Panc1 (cell line): Measurements from ENCODE around the gene NFATC1. TPM values are rescaled to one million over a fixed set of nuclear protein-coding genes. Genes with fewer than 3 reads are reported as not detected.

ENCODE experiments used
- ATAC-seq: fragments of 200-7000 bp; cut with Tn5 transposase; 2 replicates; pipeline ENCODE4 v1.9.1; 2020; ENCODE audit warnings: mild to moderate bottlenecking, moderate library complexity
- BruUV-seq: library from RNA; stranded (reverse); fragments of 400-500 nt; replicated peaks from 2 replicates; lab custom pipeline; 2021; lab: Mats Ljungman, UMichigan
- CTCF ChIA-PET: fragments of 300-600 bp; sonication (Branson Sonifier 250); formaldehyde crosslinking; loops from one replicate; lab custom pipeline; 2022; ENCODE audit warnings: antibody characterized with exemption; lab: Charles Lee
- POLR2A ChIA-PET: fragments of 300-600 bp; sonication (Branson Sonifier 250); formaldehyde crosslinking; loops from one replicate; lab custom pipeline; 2022; ENCODE audit warnings: antibody characterized with exemption; lab: Charles Lee
- DNase-seq: peaks from one replicate; pipeline ENCODE4 v3.0.0-alpha.2; 2010; ENCODE audit warnings: low read depth, low spot score
- H3K27ac ChIP-seq: 2 replicates; pipeline ENCODE4 v1.5.1; 2011; ENCODE audit warnings: mild to moderate bottlenecking, low read length, inconsistent platforms
- H3K27me3 ChIP-seq: fragments of 200-500 bp; sonication (Bioruptor generic); 2 replicates; pipeline ENCODE4 v1.6.0; 2014; ENCODE audit warnings: low read length, inconsistent platforms; ENCODE audit not compliant: control insufficient read depth, insufficient read depth
- H3K36me3 ChIP-seq: fragments of 200-500 bp; sonication (Bioruptor generic); 2 replicates; pipeline ENCODE4 v1.5.1; 2014; ENCODE audit warnings: inconsistent platforms, mild to moderate bottlenecking, low read length, moderate library complexity; ENCODE audit not compliant: control insufficient read depth, insufficient read depth
- H3K4me1 ChIP-seq: 2 replicates; pipeline ENCODE4 v1.5.1; 2011; ENCODE audit warnings: inconsistent platforms, mild to moderate bottlenecking, low read length, moderate library complexity; ENCODE audit not compliant: control insufficient read depth, insufficient read depth
- H3K4me3 ChIP-seq, 2 experiments: 2 replicates each; pipeline ENCODE4 v1.5.1; 2011 to 2012; ENCODE audit warnings: low read depth in 2 of 2, low read length in 2 of 2, mild to moderate bottlenecking in 2 of 2, inconsistent platforms in 1 of 2, moderate library complexity in 1 of 2
- H3K9me3 ChIP-seq: fragments of 200-500 bp; sonication (Bioruptor generic); 2 replicates; pipeline ENCODE4 v1.5.1; 2014; ENCODE audit warnings: low read depth, mild to moderate bottlenecking, inconsistent platforms, low read length, moderate library complexity; ENCODE audit not compliant: control insufficient read depth, insufficient read depth
- CTCF ChIP-seq: fragments of 450-650 bp; IDR thresholded peaks from 2 replicates; pipeline ENCODE4 v1.5.1; 2017; ENCODE audit warnings: mild to moderate bottlenecking
- POLR2AphosphoS5 ChIP-seq: IDR thresholded peaks from 2 replicates; pipeline ENCODE4 v1.6.1; 2012; ENCODE audit warnings: mild to moderate bottlenecking, low read depth, low read length, moderate library complexity
- REST ChIP-seq, 2 experiments: IDR thresholded peaks; 2 replicates each; pipeline ENCODE4 v1.6.1; 2011 to 2012; ENCODE audit warnings: low read depth in 2 of 2, control low read depth in 1 of 2, low read length in 1 of 2, mild to moderate bottlenecking in 1 of 2, moderate library complexity in 1 of 2; ENCODE audit not compliant: insufficient read depth in 1 of 2
- SIN3A ChIP-seq: IDR thresholded peaks from 2 replicates; pipeline ENCODE4 v1.6.1; 2012; ENCODE audit warnings: low read depth, mild to moderate bottlenecking, low read length, moderate library complexity, borderline replicate concordance; ENCODE audit not compliant: insufficient read depth
- TCF7L2 ChIP-seq: IDR thresholded peaks from 2 replicates; pipeline ENCODE4 v1.6.1; 2011; ENCODE audit warnings: mild to moderate bottlenecking, low read depth, low read length, inconsistent platforms
- in situ Hi-C: cut with HindIII; loops from 2 replicates; pipeline ENCODE4 v1.10.0; 2016; ENCODE audit warnings: low sequenced_read_pairs, low pct_unique_long_range_greater_than_20kb
- intact Hi-C: fragments of 100-400 bp; cut with micrococcal nuclease; formaldehyde crosslinking; loops from one replicate; pipeline ENCODE4 v1.10.0; 2022; ENCODE audit not compliant: unreplicated experiment
- total RNA-seq: library from RNA; stranded (reverse); gene quantifications from one replicate; pipeline ENCODE4 v1.2.1, GENCODE V29; 2021; ENCODE audit not compliant: unreplicated experiment

The NFATC1 gene
- total RNA-seq, 1 experiment from 2014 or later: 30.8 TPM

- peaks cover 22% of the 10 kb centered on the region; the same call in 1 of the 2 replicates for H3K9me3 ChIP-seq
- ATAC-seq (no peak), DNase-seq (no peak)
- intact Hi-C loops (no loop called here), in situ Hi-C loops (no loop called here)
- BruUV-seq: no TSS peak
- POLR2A ChIA-PET: interaction anchor here (0.6 kb wide), 1 partner anchor 25 kb away, joined by 3 read pairs; no protein-coding TSS in a partner anchor
- no peaks in the 10 kb centered on the region for H3K4me1 ChIP-seq
- H3K36me3 ChIP-seq: no peaks in the 10 kb centered on the region
- CTCF ChIA-PET: no interaction called here
- TF ChIP-seq REST (IDR thresholded peaks at IDR 0.05; ENCODE audit: insufficient read depth in 1 of 2, low read depth in 2 of 2, low read length in 1 of 2): no peak
- TF ChIP-seq SIN3A: no peak
- no peak for TF ChIP-seq TCF7L2
- TF ChIP-seq POLR2AphosphoS5: no peak
- no peak for TF ChIP-seq CTCF
- H3K27me3 ChIP-seq: no peaks in the 10 kb centered on the region
- no peak overlapping the region for H3K27ac ChIP-seq
- H3K4me3 ChIP-seq: no peak overlapping the region
Measured at GRCh38 chr18:79498662-79499061, 102.9 kb downstream of the NFATC1 start.

GRCh38 chr18:79501006-79501405 is 105.3 kb downstream of the NFATC1 start:
- peaks cover 22% of the 10 kb centered on the region; the same call in 1 of the 2 replicates for H3K9me3 ChIP-seq
- no peak overlapping the region for H3K27ac ChIP-seq
- H3K4me3 ChIP-seq: no peak overlapping the region
- CTCF ChIA-PET: no interaction called here
- no TSS peak for BruUV-seq
- no peaks in the 10 kb centered on the region for H3K27me3 ChIP-seq
- intact Hi-C loops: no loop called here
- TF ChIP-seq REST (IDR thresholded peaks at IDR 0.05; ENCODE audit: insufficient read depth in 1 of 2, low read depth in 2 of 2, low read length in 1 of 2) (no peak), POLR2AphosphoS5 (no peak)
- ATAC-seq (no peak), DNase-seq (no peak)
- no peaks in the 10 kb centered on the region for H3K4me1 ChIP-seq
- POLR2A ChIA-PET: interaction anchor here (0.6 kb wide), 1 partner anchor 10 kb away, joined by 3 read pairs; no protein-coding TSS in a partner anchor
- in situ Hi-C loops: no loop called here
- H3K36me3 ChIP-seq: no peaks in the 10 kb centered on the region
